ENCODE results near the gene FUT8. TPM values are rescaled to one million over a fixed set of nuclear protein-coding genes. Genes with fewer than 3 reads are reported as not detected.

Gene FUT8
- total and polyA plus RNA-seq, 2 donors (not counting 1 experiment from before 2014, with no cell fraction given), result 13.2 to 91.8 TPM

GRCh38 chr14:65411656-65412031 is 886 bp upstream of the FUT8 start:
- under 1% methylated on average over 31 of the region's 31 CpGs for WGBS (ENCODE audit: insufficient coverage)
- peaks cover 7% of the 10 kb centered on the region for H4K20me1 ChIP-seq (ENCODE audit: control insufficient read depth, insufficient read depth, low read length, poor library complexity, severe bottlenecking)
- Mint-ChIP-seq H3K9me3 (ENCODE audit: insufficient read depth) (no peaks in the 10 kb centered on the region), H3K27ac (peak overlapping the region; percentile 96), H3K27me3 (no peaks in the 10 kb centered on the region), H3K4me3 (peak overlapping the region; percentile 94), H3K4me1 (peaks cover 40% of the 10 kb centered on the region)
- POLR2A ChIA-PET, result interaction anchor here (0.6 to 4.4 kb wide), 23 partner anchors 13 to 948 kb away, joined by 3 to 69 read pairs (median 5); no protein-coding TSS in a partner anchor
- peaks cover 13 to 20% of the 10 kb centered on the region in 2 donors for H3K4me1 ChIP-seq (ENCODE audit: control insufficient read depth in 2 of 2, insufficient read depth in 2 of 2, low read length in 2 of 2)
- TF ChIP-seq CTCF (IDR thresholded peaks at IDR 0.05) (no peak), EZH2 (IDR thresholded peaks at IDR 0.05; ENCODE audit: borderline replicate concordance, insufficient read depth, low read depth, low read length, poor library complexity, severe bottlenecking) (no peak)
- peak overlapping the region; percentile 91 for H3K9ac ChIP-seq (ENCODE audit: low read length)
- no peaks in the 10 kb centered on the region for H3K27me3 ChIP-seq (replicated peaks in 1 of 4; ENCODE audit: control extremely low read depth in 1 of 4, control insufficient read depth in 3 of 4, insufficient read depth in 4 of 4, low read length in 3 of 4)
- CTCF ChIA-PET, result interaction anchor here (0.6 to 9.4 kb wide), 46 partner anchors 8 to 659 kb away, joined by 3 to 276 read pairs (median 5); partner anchors contain the start of gene FNTB
- peak overlapping the region; percentile 77 to 97 (median 95) for H3K4me3 ChIP-seq (ENCODE audit: control extremely low read depth in 1 of 5, extremely low read depth in 1 of 5, insufficient read depth in 1 of 5, low read depth in 2 of 5, low read length in 4 of 5)
- H3K27ac ChIP-seq (ENCODE audit: low read length in 2 of 2), result peak overlapping the region; percentile 81 to 82
- peak; percentile 56 for ATAC-seq (ENCODE audit: low read depth)
- H3K9me3 ChIP-seq (ENCODE audit: control extremely low read depth in 1 of 3, control insufficient read depth in 2 of 3, insufficient read depth in 1 of 3, low read length in 2 of 3), result no peaks in the 10 kb centered on the region
- intact Hi-C loops (cut with micrococcal nuclease), result loop anchor here (1.0 to 10.0 kb wide), 13 partner anchors 58 to 1833 kb away; partner anchors contain the start of genes FNTB, MAX, MTHFD1 and PALS1
- peaks cover 50% of the 10 kb centered on the region for H3K79me2 ChIP-seq (ENCODE audit: control insufficient read depth, insufficient read depth, low read length)
- peak; percentile 88 for DNase-seq
- peak overlapping the region; percentile 91 for H3K4me2 ChIP-seq (replicated peaks; ENCODE audit: low read depth, low read length, poor library complexity, severe bottlenecking)
- peak overlapping the region; percentile 99 for H2AFZ ChIP-seq (ENCODE audit: insufficient read depth, low read depth, low read length, poor library complexity, severe bottlenecking)
- H3K36me3 ChIP-seq (replicated peaks in 1 of 2; ENCODE audit: control extremely low read depth in 1 of 2, control insufficient read depth in 1 of 2, extremely low read depth in 1 of 2, insufficient read depth in 2 of 2, low read length in 1 of 2), result peaks cover 0 to 1% of the 10 kb centered on the region in 2 experiments
